Thyroid gland (tissue), 4 donors: ENCODE data around the gene HEATR3. TPM values are rescaled to one million over a fixed set of nuclear protein-coding genes. Genes with fewer than 3 reads are reported as not detected.

Experiments
- DNase-seq, 2 donors: peaks; one replicate each; pipeline ENCODE4 v3.0.0-alpha.2; 2019
- H3K27ac ChIP-seq, 3 donors: fragments of 200-600 bp; sonication (generic); 1 replicate in 2 of 3; 2 replicates in 1 of 3; pipeline ENCODE4 v1.5.1; 2016 to 2019; ENCODE audit warnings: mild to moderate bottlenecking in 1 of 3, moderate library complexity in 1 of 3
- H3K27me3 ChIP-seq: fragments of 200-600 bp; sonication (generic); one replicate; pipeline ENCODE4 v1.5.1; 2019
- H3K36me3 ChIP-seq, 2 donors: fragments of 200-600 bp; sonication (generic); one replicate each; pipeline ENCODE4 v1.5.1; 2016 to 2019
- H3K4me1 ChIP-seq, 2 donors: fragments of 200-600 bp; sonication (generic); one replicate each; pipeline ENCODE4 v1.5.1; 2017 to 2019
- H3K4me3 ChIP-seq, 3 donors: fragments of 200-600 bp; sonication (generic); replicated peaks in 1 of 3; 1 replicate in 2 of 3; 2 replicates in 1 of 3; pipeline ENCODE4 v1.5.1; 2016; ENCODE audit warnings: mild to moderate bottlenecking in 1 of 3
- H3K9me3 ChIP-seq: fragments of 200-600 bp; sonication (generic); one replicate; pipeline ENCODE4 v1.5.1; 2017
- POLR2A ChIP-seq, 2 donors: fragments of 450-650 bp; IDR thresholded peaks; one replicate each; pipeline ENCODE4 v1.6.1; 2017; ENCODE audit warnings: antibody characterized with exemption in 2 of 2, mild to moderate bottlenecking in 2 of 2, moderate library complexity in 1 of 2
- WGBS, 2 donors: methylation state at CpG; one replicate each; pipeline ENCODE4 v1.1.5; 2017; 5-methylcytosine and 5-hydroxymethylcytosine counted together
- intact Hi-C: fragments of 100-400 bp; cut with DNase I; formaldehyde crosslinking; loops from one replicate; pipeline ENCODE4 v1.15.1; 2023
- total RNA-seq, 4 donors: library from RNA; depleted of rRNA; stranded (reverse); fragments of >200 nt; gene quantifications; one replicate each; pipeline ENCODE4 v1.2.3, GENCODE V29; 2016
- TF ChIP-seq, protein P1 (sequence below), 6 experiments: fragments of 200-600 bp in 3 of 6; fragments of 450-650 bp in 3 of 6; sonication (generic) in 3 of 6; IDR thresholded peaks; one replicate each; pipeline ENCODE4 v1.5.1; 2016 to 2019; ENCODE audit warnings: antibody characterized with exemption in 6 of 6, mild to moderate bottlenecking in 2 of 6, inconsistent platforms in 1 of 6, moderate library complexity in 1 of 6

Gene HEATR3
- total RNA-seq, 4 donors from 2014 or later = 12.6 to 24.1 (median 17.9) TPM

- TF ChIP-seq POLR2A (IDR thresholded peaks at IDR 0.05) = no peak
- TF ChIP-seq, protein P1, sequence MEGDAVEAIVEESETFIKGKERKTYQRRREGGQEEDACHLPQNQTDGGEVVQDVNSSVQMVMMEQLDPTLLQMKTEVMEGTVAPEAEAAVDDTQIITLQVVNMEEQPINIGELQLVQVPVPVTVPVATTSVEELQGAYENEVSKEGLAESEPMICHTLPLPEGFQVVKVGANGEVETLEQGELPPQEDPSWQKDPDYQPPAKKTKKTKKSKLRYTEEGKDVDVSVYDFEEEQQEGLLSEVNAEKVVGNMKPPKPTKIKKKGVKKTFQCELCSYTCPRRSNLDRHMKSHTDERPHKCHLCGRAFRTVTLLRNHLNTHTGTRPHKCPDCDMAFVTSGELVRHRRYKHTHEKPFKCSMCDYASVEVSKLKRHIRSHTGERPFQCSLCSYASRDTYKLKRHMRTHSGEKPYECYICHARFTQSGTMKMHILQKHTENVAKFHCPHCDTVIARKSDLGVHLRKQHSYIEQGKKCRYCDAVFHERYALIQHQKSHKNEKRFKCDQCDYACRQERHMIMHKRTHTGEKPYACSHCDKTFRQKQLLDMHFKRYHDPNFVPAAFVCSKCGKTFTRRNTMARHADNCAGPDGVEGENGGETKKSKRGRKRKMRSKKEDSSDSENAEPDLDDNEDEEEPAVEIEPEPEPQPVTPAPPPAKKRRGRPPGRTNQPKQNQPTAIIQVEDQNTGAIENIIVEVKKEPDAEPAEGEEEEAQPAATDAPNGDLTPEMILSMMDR (IDR thresholded peaks at IDR 0.05) = no peak
- intact Hi-C loops = no loop called here
- Histone ChIP-seq H3K9me3 (no peaks in the 10 kb centered on the region), H3K4me1 (no peaks in the 10 kb centered on the region), H3K27me3 (no peaks in the 10 kb centered on the region), H3K36me3 (peaks cover 0 to 5% of the 10 kb centered on the region in 2 donors), H3K27ac (peak overlapping the region in 2 of 3 donors; percentile 36 to 52), H3K4me3 (no peak overlapping the region)
- WGBS, 2 donors = 79 to 81% methylated on average over 12 of the region's 12 CpGs
- peak; percentile 27 to 29 for DNase-seq
Measured at GRCh38 chr16:50093607-50094539, 28.1 kb downstream of the HEATR3 start.

GRCh38 chr16:50096791-50097190 is 31.0 kb downstream of the HEATR3 start:
- 84 to 95% methylated on average over 3 of the region's 3 CpGs for WGBS, 2 donors
- DNase-seq = no peak

DNA sequence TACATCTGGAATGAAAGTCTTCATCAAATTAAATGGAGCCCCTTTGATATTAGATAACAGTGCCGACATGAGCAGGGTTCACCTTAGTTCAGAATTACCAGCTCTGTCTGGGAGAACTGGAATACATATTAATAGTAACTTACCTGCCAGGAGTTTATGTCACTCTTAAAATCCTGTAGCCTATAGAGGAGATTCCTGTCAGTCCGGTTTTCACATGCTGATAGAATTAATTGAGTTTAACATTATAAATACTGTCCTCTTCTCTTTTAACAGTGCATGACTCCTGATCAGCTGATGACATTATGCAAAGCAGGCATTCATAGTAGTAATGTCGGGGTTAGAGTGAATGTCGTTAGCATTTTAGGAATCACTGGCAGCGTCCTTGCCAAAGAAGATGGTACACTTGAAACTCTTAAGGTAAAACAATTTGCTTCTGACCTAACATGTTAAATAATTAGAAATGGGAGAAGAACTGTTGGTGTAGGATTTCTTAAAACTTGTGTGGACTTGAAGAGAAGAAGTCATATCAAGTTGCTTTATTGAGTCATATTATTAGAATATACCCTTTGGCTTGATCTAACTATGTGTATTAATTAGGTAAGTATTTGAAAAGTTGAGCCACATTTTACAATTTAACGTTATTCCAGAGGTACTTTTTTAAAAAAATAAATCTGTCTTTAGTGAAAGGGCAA is 34.3 kb downstream of the HEATR3 start:
- no peak overlapping the region for H3K27ac ChIP-seq
- no peaks in the 10 kb centered on the region for H3K9me3 ChIP-seq
- H3K27me3 ChIP-seq = no peaks in the 10 kb centered on the region
- no peaks in the 10 kb centered on the region for H3K4me1 ChIP-seq
- TF ChIP-seq, protein P1 (IDR thresholded peaks at IDR 0.05) = no peak
- no peak for TF ChIP-seq POLR2A (IDR thresholded peaks at IDR 0.05)
- intact Hi-C loops = no loop called here
- DNase-seq = no peak
- peaks cover 20 to 29% of the 10 kb centered on the region in 2 donors for H3K36me3 ChIP-seq
- 94 to 95% methylated on average over 6 of the region's 6 CpGs for WGBS, 2 donors
- no peak overlapping the region for H3K4me3 ChIP-seq

More at GRCh38 chr16:50096791-50097190, 31.0 kb downstream of the HEATR3 start:
- no peak for TF ChIP-seq POLR2A (IDR thresholded peaks at IDR 0.05)
- TF ChIP-seq, protein P1 (IDR thresholded peaks at IDR 0.05) = no peak
- no peaks in the 10 kb centered on the region for H3K9me3 ChIP-seq
- H3K4me1 ChIP-seq = no peaks in the 10 kb centered on the region
- H3K4me3 ChIP-seq = no peak overlapping the region
- intact Hi-C loops = no loop called here
- peaks cover 0 to 9% of the 10 kb centered on the region in 2 donors for H3K36me3 ChIP-seq
- H3K27me3 ChIP-seq = no peaks in the 10 kb centered on the region
- no peak overlapping the region for H3K27ac ChIP-seq

DNA sequence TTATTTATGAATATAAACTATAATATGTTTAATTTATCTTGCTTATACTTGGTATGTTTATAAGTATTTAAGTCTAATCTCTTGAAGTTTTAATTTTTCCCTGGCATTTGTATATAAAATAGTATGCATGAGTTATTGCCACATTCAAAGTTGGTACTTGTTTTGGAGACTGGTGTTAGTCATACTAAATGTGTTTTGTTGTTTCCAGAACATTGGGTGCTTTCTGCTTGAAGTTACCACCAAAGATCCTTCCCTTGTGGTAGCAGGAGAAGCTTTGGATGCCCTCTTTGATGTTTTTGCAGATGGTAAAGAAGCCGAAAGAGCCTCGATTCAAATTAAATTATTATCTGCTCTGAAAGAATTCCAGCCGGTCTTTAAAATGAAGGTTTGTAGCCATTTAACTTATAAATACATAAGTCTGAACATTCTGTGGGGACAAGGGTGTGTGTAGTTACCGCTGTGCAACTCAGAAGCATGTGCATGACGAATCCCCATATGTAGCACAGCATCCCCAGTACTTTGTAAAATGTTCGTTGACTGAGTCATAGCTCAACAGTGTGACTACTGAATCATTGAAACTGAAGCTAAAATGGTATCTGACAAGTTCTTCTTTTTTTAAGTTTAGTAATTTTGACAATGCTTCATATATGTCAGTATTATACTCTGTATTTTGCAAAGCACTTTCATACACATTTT is 36.4 kb downstream of the HEATR3 start:
- intact Hi-C loops = no loop called here
- 93 to 94% methylated on average over 6 of the region's 6 CpGs for WGBS, 2 donors
- no peaks in the 10 kb centered on the region for H3K4me1 ChIP-seq
- H3K4me3 ChIP-seq = no peak overlapping the region
- H3K9me3 ChIP-seq = no peaks in the 10 kb centered on the region
- no peaks in the 10 kb centered on the region for H3K27me3 ChIP-seq
- TF ChIP-seq, protein P1 (IDR thresholded peaks at IDR 0.05) = no peak
- no peak for TF ChIP-seq POLR2A (IDR thresholded peaks at IDR 0.05)
- no peak for DNase-seq
- peaks cover 20 to 25% of the 10 kb centered on the region in 2 donors for H3K36me3 ChIP-seq
- no peak overlapping the region for H3K27ac ChIP-seq
